Mesendoderm (in vitro differentiated cells): Measurements from ENCODE around the gene C14orf93.

ENCODE experiments used
- DNase-seq: peaks from one replicate; pipeline ENCODE4 v3.0.0; 2013
- H2AK5ac ChIP-seq: 2 replicates; pipeline ENCODE4 v1.6.1; 2013; ENCODE audit warnings: low read length, inconsistent platforms
- H2BK120ac ChIP-seq: 2 replicates; pipeline ENCODE4 v1.6.1; 2013; ENCODE audit warnings: low read depth, mild to moderate bottlenecking, low read length, moderate library complexity, mixed read lengths
- H2BK15ac ChIP-seq: replicated peaks from 2 replicates; pipeline ENCODE4 v1.6.1; 2013; ENCODE audit warnings: low read depth, mild to moderate bottlenecking, moderate library complexity
- H2BK5ac ChIP-seq: 2 replicates; pipeline ENCODE4 v1.6.1; 2013; ENCODE audit warnings: low read length, inconsistent platforms
- H3K18ac ChIP-seq: 2 replicates; pipeline ENCODE4 v1.6.1; 2013; ENCODE audit warnings: mild to moderate bottlenecking, low read length, mixed read lengths
- H3K23ac ChIP-seq: one replicate; pipeline ENCODE4 v1.6.1; 2013; ENCODE audit warnings: low read length
- H3K27ac ChIP-seq: 2 replicates; pipeline ENCODE4 v1.5.1; 2013; ENCODE audit warnings: low read depth, mild to moderate bottlenecking, inconsistent platforms, low read length, moderate library complexity
- H3K27me3 ChIP-seq: 2 replicates; pipeline ENCODE4 v1.6.1; 2013; ENCODE audit warnings: low read length, control low read depth, mild to moderate bottlenecking, inconsistent platforms; ENCODE audit not compliant: insufficient read depth, poor library complexity
- H3K36me3 ChIP-seq: 2 replicates; pipeline ENCODE4 v1.6.1; 2013; ENCODE audit warnings: low read length, inconsistent platforms; ENCODE audit not compliant: control insufficient read depth, insufficient read depth
- H3K4ac ChIP-seq: one replicate; pipeline ENCODE4 v1.6.1; 2013; ENCODE audit warnings: low read depth, mild to moderate bottlenecking, low read length, moderate library complexity
- H3K4me1 ChIP-seq: 2 replicates; pipeline ENCODE4 v1.6.1; 2013; ENCODE audit warnings: low read depth, low read length, inconsistent platforms; ENCODE audit not compliant: control insufficient read depth
- H3K4me2 ChIP-seq: 2 replicates; pipeline ENCODE4 v1.6.1; 2013; ENCODE audit warnings: low read length
- H3K4me3 ChIP-seq: 2 replicates; pipeline ENCODE4 v1.5.1; 2013; ENCODE audit warnings: mild to moderate bottlenecking, low read length
- H3K56ac ChIP-seq: one replicate; pipeline ENCODE4 v1.6.1; 2013; ENCODE audit warnings: low read length
- H3K79me1 ChIP-seq: 2 replicates; pipeline ENCODE4 v1.6.1; 2013; ENCODE audit warnings: low read length, inconsistent platforms
- H3K79me2 ChIP-seq: 2 replicates; pipeline ENCODE4 v1.6.1; 2013; ENCODE audit warnings: mild to moderate bottlenecking, low read length; ENCODE audit not compliant: control insufficient read depth, insufficient read depth
- H3K9ac ChIP-seq: 2 replicates; pipeline ENCODE4 v1.6.1; 2013; ENCODE audit warnings: low read length, inconsistent platforms
- H4K5ac ChIP-seq: one replicate; pipeline ENCODE4 v1.6.1; 2013; ENCODE audit warnings: low read length
- H4K8ac ChIP-seq: one replicate; pipeline ENCODE4 v1.6.1; 2013; ENCODE audit warnings: low read depth, mild to moderate bottlenecking, control low read depth, low read length, moderate library complexity
- WGBS: extraction: QIAGEN DNeasy Blood & Tissue Kit; methylation state at CpG from one replicate; pipeline ENCODE4 v1.1.7; 2013; ENCODE audit warnings: low lambda C conversion rate, missing lambda C conversion rate; ENCODE audit not compliant: insufficient coverage; ENCODE audit errors: extremely low coverage; 5-methylcytosine and 5-hydroxymethylcytosine counted together

Gene C14orf93

GRCh38 chr14:22991852-22992251, 18.1 kb downstream of the C14orf93 start:
- H3K56ac ChIP-seq: no peak overlapping the region
- WGBS: no CpG with 5 or more reads among the region's 8 CpGs
- H3K36me3 ChIP-seq: no peaks in the 10 kb centered on the region
- H3K4me3 ChIP-seq: no peak overlapping the region
- no peaks in the 10 kb centered on the region for H3K79me1 ChIP-seq
- H2BK120ac ChIP-seq: no peak overlapping the region
- H3K18ac ChIP-seq: no peak overlapping the region
- no peak overlapping the region for H2AK5ac ChIP-seq
- no peaks in the 10 kb centered on the region for H3K27me3 ChIP-seq
- DNase-seq: no peak
- H3K27ac ChIP-seq: no peak overlapping the region
- no peak overlapping the region for H3K4ac ChIP-seq
- no peak overlapping the region for H2BK15ac ChIP-seq
- H4K8ac ChIP-seq: no peak overlapping the region
- peaks cover 9% of the 10 kb centered on the region for H3K4me1 ChIP-seq
- H2BK5ac ChIP-seq: no peak overlapping the region
- H3K9ac ChIP-seq: no peak overlapping the region
- no peak overlapping the region for H3K4me2 ChIP-seq
- no peaks in the 10 kb centered on the region for H3K79me2 ChIP-seq
- no peak overlapping the region for H3K23ac ChIP-seq
- no peak overlapping the region for H4K5ac ChIP-seq

- H3K4me3 ChIP-seq: no peak overlapping the region
- H2BK120ac ChIP-seq: no peak overlapping the region
- H3K79me2 ChIP-seq: no peaks in the 10 kb centered on the region
- H2AK5ac ChIP-seq: no peak overlapping the region
- H3K9ac ChIP-seq: no peak overlapping the region
- H3K18ac ChIP-seq: no peak overlapping the region
- H3K4ac ChIP-seq: no peak overlapping the region
- no peak overlapping the region for H3K4me2 ChIP-seq
- H3K56ac ChIP-seq: no peak overlapping the region
- no peaks in the 10 kb centered on the region for H3K36me3 ChIP-seq
- no peak overlapping the region for H2BK5ac ChIP-seq
- no peak for DNase-seq
- no peak overlapping the region for H4K8ac ChIP-seq
- H3K27ac ChIP-seq: no peak overlapping the region
- no peak overlapping the region for H4K5ac ChIP-seq
- peaks cover 5% of the 10 kb centered on the region for H3K4me1 ChIP-seq
- no peaks in the 10 kb centered on the region for H3K27me3 ChIP-seq
- WGBS: no CpG with 5 or more reads among the region's 8 CpGs
- no peak overlapping the region for H2BK15ac ChIP-seq
- no peaks in the 10 kb centered on the region for H3K79me1 ChIP-seq
- H3K23ac ChIP-seq: no peak overlapping the region
Observed at GRCh38 chr14:22987291-22987690, 22.7 kb downstream of the C14orf93 start.

DNA sequence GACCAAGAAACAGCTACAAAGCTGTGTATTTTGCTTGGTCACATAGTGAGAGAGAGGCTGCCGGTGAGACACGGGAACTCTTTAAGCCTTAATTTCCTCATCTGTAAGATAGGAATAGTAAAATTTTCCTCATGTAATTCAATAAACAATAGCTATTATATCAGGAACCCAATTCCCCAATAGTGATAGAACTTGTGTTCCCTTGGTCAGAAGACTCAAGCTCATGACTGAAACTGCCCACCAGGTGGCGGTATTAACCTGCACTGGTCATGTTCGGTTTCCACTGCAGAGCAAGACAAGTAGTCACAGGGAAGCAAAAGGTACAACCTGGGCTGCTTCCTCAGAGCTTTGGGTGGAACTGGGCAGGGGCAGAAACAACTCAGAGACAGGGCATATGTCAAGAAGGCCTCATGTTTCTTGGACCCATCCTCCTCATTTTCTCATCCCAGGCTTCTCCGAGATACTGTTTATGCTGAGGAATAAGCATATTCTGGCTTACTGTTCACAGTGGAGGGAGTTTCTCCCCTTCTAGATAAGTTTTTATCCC, 23.4 kb downstream of the C14orf93 start:
- DNase-seq: peak; percentile 90
- WGBS: no CpG with 5 or more reads among the region's 5 CpGs
- no peaks in the 10 kb centered on the region for H3K36me3 ChIP-seq
- no peaks in the 10 kb centered on the region for H3K27me3 ChIP-seq
- H4K5ac ChIP-seq: no peak overlapping the region
- H2BK15ac ChIP-seq: no peak overlapping the region
- H3K27ac ChIP-seq: no peak overlapping the region
- H2BK120ac ChIP-seq: no peak overlapping the region
- H3K4me1 ChIP-seq: peaks cover 5% of the 10 kb centered on the region
- no peak overlapping the region for H3K4me3 ChIP-seq
- no peak overlapping the region for H4K8ac ChIP-seq
- no peak overlapping the region for H3K9ac ChIP-seq
- H2BK5ac ChIP-seq: no peak overlapping the region
- H3K56ac ChIP-seq: no peak overlapping the region
- no peak overlapping the region for H2AK5ac ChIP-seq
- peaks cover 4% of the 10 kb centered on the region for H3K79me2 ChIP-seq
- no peak overlapping the region for H3K18ac ChIP-seq
- no peaks in the 10 kb centered on the region for H3K79me1 ChIP-seq
- H3K4me2 ChIP-seq: no peak overlapping the region
- H3K4ac ChIP-seq: no peak overlapping the region
- H3K23ac ChIP-seq: no peak overlapping the region

GRCh38 chr14:22985894-22986507, 23.9 kb downstream of the C14orf93 start:
- H3K56ac ChIP-seq: no peak overlapping the region
- H2BK5ac ChIP-seq: no peak overlapping the region
- no peak overlapping the region for H3K4me3 ChIP-seq
- no peaks in the 10 kb centered on the region for H3K36me3 ChIP-seq
- H3K79me2 ChIP-seq: peaks cover 9% of the 10 kb centered on the region
- no peak for DNase-seq
- peak overlapping the region; percentile 36 for H4K5ac ChIP-seq
- H3K4ac ChIP-seq: no peak overlapping the region
- peaks cover 5% of the 10 kb centered on the region for H3K4me1 ChIP-seq
- no peak overlapping the region for H4K8ac ChIP-seq
- no peak overlapping the region for H3K4me2 ChIP-seq
- no peak overlapping the region for H3K23ac ChIP-seq
- WGBS: no CpG with 5 or more reads among the region's 2 CpGs
- no peak overlapping the region for H2BK15ac ChIP-seq
- no peaks in the 10 kb centered on the region for H3K79me1 ChIP-seq
- no peak overlapping the region for H2AK5ac ChIP-seq
- no peak overlapping the region for H3K27ac ChIP-seq
- H3K9ac ChIP-seq: no peak overlapping the region
- H3K27me3 ChIP-seq: no peaks in the 10 kb centered on the region
- H3K18ac ChIP-seq: no peak overlapping the region
- H2BK120ac ChIP-seq: no peak overlapping the region

DNA sequence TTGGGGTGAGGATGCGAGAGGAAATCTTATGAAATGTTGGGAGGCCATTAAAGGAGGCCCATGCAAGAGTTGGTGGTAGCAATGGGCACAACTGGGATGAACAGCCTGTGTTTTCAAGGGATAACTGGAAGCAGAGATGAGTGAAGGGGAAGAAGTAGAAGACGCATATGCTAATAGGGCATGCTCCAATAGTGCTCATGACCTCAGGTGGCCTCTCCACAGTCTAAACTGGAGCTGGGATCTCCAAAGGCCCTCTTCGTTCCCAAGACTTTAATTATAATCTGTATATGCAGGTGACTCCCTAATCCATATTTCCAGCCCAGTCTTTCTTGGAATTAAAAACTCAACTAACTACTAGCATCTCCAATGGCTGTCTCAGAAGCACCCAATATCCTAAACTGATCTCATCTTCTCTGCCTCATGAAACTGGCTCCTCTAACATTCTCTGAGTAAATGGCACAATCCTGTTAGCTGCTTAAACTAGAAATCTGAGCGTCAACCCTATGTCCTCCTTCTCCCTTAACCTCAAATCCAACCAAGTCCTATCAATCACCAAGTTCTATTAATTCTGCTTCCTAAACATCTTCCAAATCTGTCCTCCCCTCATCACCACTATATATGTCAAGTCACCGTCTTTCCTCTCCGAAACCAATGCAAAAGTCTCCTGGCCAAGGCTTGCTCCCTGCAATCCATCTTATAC, 24.8 kb downstream of the C14orf93 start:
- no peak overlapping the region for H4K5ac ChIP-seq
- no peak overlapping the region for H3K4me2 ChIP-seq
- H3K4ac ChIP-seq: no peak overlapping the region
- H3K4me1 ChIP-seq: peaks cover 6% of the 10 kb centered on the region
- H4K8ac ChIP-seq: no peak overlapping the region
- no peak overlapping the region for H3K27ac ChIP-seq
- no peak overlapping the region for H3K18ac ChIP-seq
- no peak overlapping the region for H2BK5ac ChIP-seq
- H3K79me2 ChIP-seq: peaks cover 14% of the 10 kb centered on the region
- no peaks in the 10 kb centered on the region for H3K27me3 ChIP-seq
- no peaks in the 10 kb centered on the region for H3K36me3 ChIP-seq
- no peak overlapping the region for H2BK120ac ChIP-seq
- no peak overlapping the region for H3K56ac ChIP-seq
- WGBS: no CpG with 5 or more reads among the region's 6 CpGs
- no peak overlapping the region for H3K9ac ChIP-seq
- H3K23ac ChIP-seq: no peak overlapping the region
- H3K4me3 ChIP-seq: no peak overlapping the region
- no peak overlapping the region for H2AK5ac ChIP-seq
- no peaks in the 10 kb centered on the region for H3K79me1 ChIP-seq
- H2BK15ac ChIP-seq: no peak overlapping the region
- DNase-seq: no peak
